Endothelial cell of umbilical vein (primary cell): ENCODE measurements around the gene GMPR2. TPM values are rescaled to one million over a fixed set of nuclear protein-coding genes. Genes with fewer than 3 reads are reported as not detected.

Experiments used
- BruUV-seq: library from RNA; stranded (reverse); fragments of 400-500 nt; replicated peaks from 2 replicates; lab custom pipeline; 2021; lab: Mats Ljungman, UMichigan
- CTCF ChIA-PET: fragments of 300-600, 350-600 bp; sonication (Branson Sonifier 250); formaldehyde crosslinking; loops from one replicate; lab custom pipeline; 2021; ENCODE audit warnings: antibody characterized with exemption, inconsistent platforms; lab: Charles Lee
- POLR2A ChIA-PET: fragments of 300-600, 350-600 bp; sonication (Branson Sonifier 250); formaldehyde crosslinking; loops from one replicate; lab custom pipeline; 2021; ENCODE audit warnings: antibody characterized with exemption, inconsistent platforms; lab: Charles Lee
- DNase-seq: peaks from one replicate; pipeline ENCODE4 v3.0.0-alpha.2; 2011; ENCODE audit warnings: low read depth, low spot score
- FAIRE-seq: peaks from 2 replicates; lab custom pipeline; 2011; peaks lifted over from hg19 to GRCh38; lab: Jason Lieb, UNC
- H2AFZ ChIP-seq: 2 replicates; pipeline ENCODE4 v1.6.0; 2012; ENCODE audit warnings: low read depth, low read length, control low read depth, inconsistent platforms
- H3K27ac ChIP-seq: 2 replicates; pipeline ENCODE4 v1.5.1; 2011; ENCODE audit warnings: low read depth, mild to moderate bottlenecking, control low read depth, low read length, moderate library complexity; ENCODE audit not compliant: insufficient read depth
- H3K27me3 ChIP-seq, 2 experiments: 2 replicates each; pipeline versions ENCODE4 v1.6.0 to v1.6.1; 2011; ENCODE audit warnings: low read length in 2 of 2, mixed read lengths in 1 of 2; ENCODE audit not compliant: control insufficient read depth in 2 of 2, insufficient read depth in 2 of 2
- H3K36me3 ChIP-seq, 2 experiments: 2 replicates in 1 of 2; 3 replicates in 1 of 2; pipeline ENCODE4 v1.5.1; 2011; ENCODE audit warnings: low read length in 2 of 2, mild to moderate bottlenecking in 1 of 2, moderate library complexity in 1 of 2; ENCODE audit not compliant: control insufficient read depth in 2 of 2, insufficient read depth in 2 of 2; ENCODE audit errors: extremely low read depth in 1 of 2
- H3K4me1 ChIP-seq: 3 replicates; pipeline ENCODE4 v1.5.1; 2011; ENCODE audit warnings: mild to moderate bottlenecking, low read length; ENCODE audit not compliant: control insufficient read depth, insufficient read depth; ENCODE audit errors: extremely low read depth
- H3K4me2 ChIP-seq: 2 replicates; pipeline ENCODE4 v1.6.1; 2011; ENCODE audit warnings: low read length, control low read depth, mixed read lengths; ENCODE audit not compliant: insufficient read depth
- H3K4me3 ChIP-seq, 3 experiments: fragments of 200-600 bp in 1 of 3; sonication (generic), shearing (Covaris generic) in 1 of 3; replicated peaks in 1 of 3; 2 replicates each; pipeline ENCODE4 v1.5.1; 2011 to 2016; ENCODE audit warnings: control low read depth in 3 of 3, low read length in 3 of 3, mild to moderate bottlenecking in 2 of 3, inconsistent platforms in 1 of 3, low read depth in 1 of 3, moderate library complexity in 1 of 3; ENCODE audit not compliant: insufficient read depth in 1 of 3
- H3K79me2 ChIP-seq: 2 replicates; pipeline ENCODE4 v1.6.0; 2012; ENCODE audit warnings: low read length, inconsistent platforms; ENCODE audit not compliant: control insufficient read depth, insufficient read depth
- H3K9ac ChIP-seq: replicated peaks from 2 replicates; pipeline ENCODE3; 2011; ENCODE audit warnings: low read length, control low read depth; ENCODE audit not compliant: insufficient read depth; ENCODE audit errors: extremely low read depth
- H3K9me1 ChIP-seq: replicated peaks from 3 replicates; pipeline ENCODE4 v1.6.0; 2011; ENCODE audit warnings: mild to moderate bottlenecking, low read length; ENCODE audit not compliant: control insufficient read depth, insufficient read depth; ENCODE audit errors: extremely low read depth
- H3K9me3 ChIP-seq: replicated peaks from 2 replicates; pipeline ENCODE4 v1.5.1; 2012; ENCODE audit warnings: low read length, inconsistent platforms; ENCODE audit not compliant: control insufficient read depth, insufficient read depth
- H4K20me1 ChIP-seq: replicated peaks from 2 replicates; pipeline ENCODE3; 2011; ENCODE audit warnings: mild to moderate bottlenecking, low read length; ENCODE audit not compliant: control insufficient read depth, insufficient read depth; ENCODE audit errors: extremely low read depth
- EZH2 ChIP-seq: IDR thresholded peaks from 2 replicates; pipeline ENCODE4 v1.6.1; 2012; ENCODE audit warnings: borderline replicate concordance, low read depth, mild to moderate bottlenecking, moderate library complexity, low read length, inconsistent platforms; ENCODE audit not compliant: severe bottlenecking
- FOS ChIP-seq: IDR thresholded peaks from 2 replicates; pipeline ENCODE4 v1.6.1; 2011; ENCODE audit warnings: mild to moderate bottlenecking, low read length, moderate library complexity, borderline replicate concordance; ENCODE audit not compliant: insufficient read depth
- GATA2 ChIP-seq: IDR thresholded peaks from 2 replicates; pipeline ENCODE4 v1.7.0; 2011; ENCODE audit warnings: low read depth, mild to moderate bottlenecking, moderate library complexity, mixed read lengths, low read length; ENCODE audit not compliant: insufficient read length, insufficient read depth
- JUN ChIP-seq: IDR thresholded peaks from 2 replicates; pipeline ENCODE4 v1.6.1; 2011; ENCODE audit warnings: borderline replicate concordance, low read depth; ENCODE audit not compliant: insufficient read length, insufficient read depth
- MYC ChIP-seq: IDR thresholded peaks from one replicate; pipeline ENCODE4 v1.6.1; 2011; ENCODE audit warnings: mild to moderate bottlenecking, low read depth, low read length
- POLR2A ChIP-seq: IDR thresholded peaks from 2 replicates; pipeline ENCODE4 v1.6.1; 2012; ENCODE audit warnings: low read depth, mild to moderate bottlenecking, control low read depth, low read length
- POLR2AphosphoS5 ChIP-seq: IDR thresholded peaks from 2 replicates; pipeline ENCODE4 v1.6.1; 2012; ENCODE audit warnings: low read depth, mild to moderate bottlenecking, control low read depth, low read length, moderate library complexity; ENCODE audit not compliant: insufficient read depth
- dilution Hi-C: fragments of 300-500 bp; cut with MboI; formaldehyde crosslinking; loops from one replicate; pipeline ENCODE4 v1.15.0; 2019; ENCODE audit warnings: low sequenced_read_pairs; ENCODE audit not compliant: extremely low pct_ligation_motif_present
- intact Hi-C: fragments of 100-400 bp; cut with micrococcal nuclease; formaldehyde crosslinking; loops from one replicate; pipeline ENCODE4 v1.10.0; 2022
- polyA plus RNA-seq, 4 experiments: library from polyadenylated mRNA; depleted of rRNA in 3 of 4; stranded (reverse) in 3 of 4; unstranded in 1 of 4; fragments of >200 nt; gene quantifications; 2 replicates each; pipeline versions ENCODE4 v1.2.1 to v1.2.3, GENCODE V29; 2011 to 2012; ENCODE audit warnings: missing spikeins in 1 of 4
- total RNA-seq: library from RNA; stranded (reverse); gene quantifications from 2 replicates; pipeline ENCODE4 v1.2.3, GENCODE V29; 2021
- TF ChIP-seq, protein P1 (sequence below): IDR thresholded peaks from 2 replicates; pipeline ENCODE4 v1.6.1; 2011; ENCODE audit not compliant: insufficient read depth, insufficient read length
- TF ChIP-seq, protein P2 (sequence below), 2 donors: IDR thresholded peaks; 1 replicate in 1 of 2; 2 replicates in 1 of 2; pipeline ENCODE4 v1.5.1; 2011; ENCODE audit warnings: low read length in 2 of 2, mild to moderate bottlenecking in 2 of 2, moderate library complexity in 2 of 2, control low read depth in 1 of 2, inconsistent platforms in 1 of 2, low read depth in 1 of 2; ENCODE audit not compliant: insufficient read depth in 1 of 2; ENCODE audit errors: extremely low read depth in 1 of 2

Gene GMPR2
- total and polyA plus RNA-seq, 2 donors (not counting 3 experiments of a cell fraction or from before 2014, with no cell fraction given) = 58.1 to 61.8 TPM

DNA sequence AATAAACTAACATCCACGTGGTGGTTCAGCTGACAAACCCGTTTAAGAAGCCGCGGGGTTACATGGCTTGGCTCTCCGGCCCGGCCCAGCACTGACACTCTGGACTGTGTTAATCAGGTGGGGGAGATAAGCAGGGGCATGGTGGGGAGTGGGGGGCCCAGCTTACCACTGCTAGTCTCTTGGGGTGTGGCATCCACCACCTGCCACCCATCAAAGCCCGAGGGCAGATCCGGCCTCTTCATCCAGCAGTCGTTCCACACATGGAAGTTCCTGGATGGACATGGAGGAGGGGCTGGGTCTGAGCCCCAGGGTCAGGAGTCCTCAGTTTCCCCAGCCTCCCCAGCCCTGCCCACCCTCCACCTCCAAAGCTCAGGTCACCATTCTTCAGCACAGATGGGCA, 25.4 kb downstream of the GMPR2 start:
- Histone ChIP-seq H4K20me1 (no peaks in the 10 kb centered on the region), H3K4me3 (no peak overlapping the region), H3K9ac (no peak overlapping the region), H3K27ac (no peak overlapping the region), H3K27me3 (no peaks in the 10 kb centered on the region), H2AFZ (no peak overlapping the region), H3K9me3 (no peaks in the 10 kb centered on the region), H3K9me1 (no peaks in the 10 kb centered on the region), H3K36me3 (peaks cover 0 to 3% of the 10 kb centered on the region in 2 experiments), H3K4me2 (no peak overlapping the region), H3K79me2 (no peaks in the 10 kb centered on the region), H3K4me1 (no peaks in the 10 kb centered on the region)
- BruUV-seq = no TSS peak
- POLR2A ChIA-PET = no interaction called here
- DNase-seq (no peak), FAIRE-seq (no peak)
- CTCF ChIA-PET = interaction anchor here (0.8 to 1.6 kb wide), 3 partner anchors 15 to 50 kb away, joined by 3 to 4 read pairs (median 3); partner anchors contain the start of genes CIDEB and TINF2
- no peak for TF ChIP-seq MYC
- TF ChIP-seq EZH2 = no peak
- TF ChIP-seq, protein P1, sequence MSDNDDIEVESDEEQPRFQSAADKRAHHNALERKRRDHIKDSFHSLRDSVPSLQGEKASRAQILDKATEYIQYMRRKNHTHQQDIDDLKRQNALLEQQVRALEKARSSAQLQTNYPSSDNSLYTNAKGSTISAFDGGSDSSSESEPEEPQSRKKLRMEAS = no peak
- TF ChIP-seq POLR2A = no peak
- TF ChIP-seq JUN = no peak
- TF ChIP-seq GATA2 = no peak
- TF ChIP-seq POLR2AphosphoS5 = no peak
- TF ChIP-seq, protein P2, sequence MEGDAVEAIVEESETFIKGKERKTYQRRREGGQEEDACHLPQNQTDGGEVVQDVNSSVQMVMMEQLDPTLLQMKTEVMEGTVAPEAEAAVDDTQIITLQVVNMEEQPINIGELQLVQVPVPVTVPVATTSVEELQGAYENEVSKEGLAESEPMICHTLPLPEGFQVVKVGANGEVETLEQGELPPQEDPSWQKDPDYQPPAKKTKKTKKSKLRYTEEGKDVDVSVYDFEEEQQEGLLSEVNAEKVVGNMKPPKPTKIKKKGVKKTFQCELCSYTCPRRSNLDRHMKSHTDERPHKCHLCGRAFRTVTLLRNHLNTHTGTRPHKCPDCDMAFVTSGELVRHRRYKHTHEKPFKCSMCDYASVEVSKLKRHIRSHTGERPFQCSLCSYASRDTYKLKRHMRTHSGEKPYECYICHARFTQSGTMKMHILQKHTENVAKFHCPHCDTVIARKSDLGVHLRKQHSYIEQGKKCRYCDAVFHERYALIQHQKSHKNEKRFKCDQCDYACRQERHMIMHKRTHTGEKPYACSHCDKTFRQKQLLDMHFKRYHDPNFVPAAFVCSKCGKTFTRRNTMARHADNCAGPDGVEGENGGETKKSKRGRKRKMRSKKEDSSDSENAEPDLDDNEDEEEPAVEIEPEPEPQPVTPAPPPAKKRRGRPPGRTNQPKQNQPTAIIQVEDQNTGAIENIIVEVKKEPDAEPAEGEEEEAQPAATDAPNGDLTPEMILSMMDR (IDR thresholded peaks at IDR 0.05; ENCODE audit: extremely low read depth in 1 of 2, insufficient read depth in 1 of 2, low read depth in 1 of 2, low read length in 2 of 2) = no peak
- TF ChIP-seq FOS = no peak
- intact Hi-C loops (no loop called here), dilution Hi-C loops (no loop called here)
